DLD1 (cell line): ENCODE data around the gene SRGAP1.
"Not testable (repeated sequence)": the region's sequence is repeated elsewhere in the genome, so short reads cannot be mapped to it uniquely, and the experiment has no call there.

Experiments
- in situ Hi-C: cut with HindIII; loops from 2 replicates; pipeline ENCODE4 v1.10.0; 2017; ENCODE audit warnings: low sequenced_read_pairs

Gene SRGAP1

DNA sequence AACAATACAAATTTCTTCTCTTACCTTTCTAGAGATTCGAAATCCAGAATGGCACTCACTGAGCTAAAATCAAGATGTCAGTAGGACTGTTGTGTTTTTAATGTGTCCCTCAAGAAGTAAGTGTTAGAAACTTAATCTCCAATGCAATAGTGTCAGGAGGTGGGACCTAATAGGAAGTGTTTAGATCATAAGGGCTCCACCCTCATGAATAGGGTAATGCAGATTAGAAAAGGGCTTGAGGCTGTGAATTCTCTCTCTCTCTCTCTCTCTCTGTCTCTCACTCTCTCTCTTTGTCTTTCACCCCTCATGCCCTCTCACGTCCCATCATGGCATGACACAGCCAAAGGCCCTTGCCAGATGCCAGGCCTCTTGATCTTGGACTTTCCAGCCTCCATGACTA, 15.6 kb upstream of the SRGAP1 start:
- in situ Hi-C loops, result no loop called here

DNA sequence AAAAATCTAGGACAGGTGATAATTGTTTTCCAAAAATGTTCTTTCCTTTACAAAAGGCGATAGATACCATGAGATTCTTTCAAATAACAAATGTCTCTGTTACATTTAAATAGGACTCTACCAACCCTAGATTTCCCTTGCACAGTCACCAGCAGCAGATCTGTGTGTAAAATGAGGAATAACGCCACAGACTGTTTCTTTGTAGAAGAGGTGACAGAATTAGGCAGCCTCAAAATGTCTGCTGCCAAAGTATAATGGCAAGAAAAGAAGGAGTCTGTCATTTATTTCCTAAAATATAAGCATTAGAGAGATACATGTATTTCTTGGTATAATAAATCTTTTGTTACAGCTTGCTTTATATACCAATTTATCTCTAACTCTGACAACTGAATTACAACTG, 8.5 kb upstream of the SRGAP1 start:
- in situ Hi-C loops, result no loop called here

DNA sequence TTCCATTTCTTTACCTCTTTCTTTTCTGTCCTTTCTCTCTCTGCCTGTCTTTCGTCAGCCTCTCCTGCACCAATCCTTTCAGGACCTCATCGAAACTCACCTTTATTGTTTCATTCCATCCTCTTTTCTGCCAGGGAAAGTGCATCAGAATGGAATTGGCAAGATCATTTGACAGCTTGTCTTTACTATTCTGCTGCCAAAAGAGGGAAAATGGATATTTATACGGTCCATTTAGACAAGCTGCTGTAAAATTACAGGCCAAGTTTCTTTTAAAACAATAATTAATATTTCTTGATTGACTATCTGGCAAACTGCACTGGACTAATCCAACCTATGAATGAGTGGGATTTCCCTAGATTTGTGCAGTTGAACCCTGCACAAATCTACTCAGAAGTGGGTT, 7.6 kb upstream of the SRGAP1 start:
- in situ Hi-C loops, result no loop called here

GRCh38 chr12:63838411-63838810, 6.1 kb upstream of the SRGAP1 start:
- in situ Hi-C loops, result no loop called here

GRCh38 chr12:63841011-63841410, 3.5 kb upstream of the SRGAP1 start:
- in situ Hi-C loops, result no loop called here

DNA sequence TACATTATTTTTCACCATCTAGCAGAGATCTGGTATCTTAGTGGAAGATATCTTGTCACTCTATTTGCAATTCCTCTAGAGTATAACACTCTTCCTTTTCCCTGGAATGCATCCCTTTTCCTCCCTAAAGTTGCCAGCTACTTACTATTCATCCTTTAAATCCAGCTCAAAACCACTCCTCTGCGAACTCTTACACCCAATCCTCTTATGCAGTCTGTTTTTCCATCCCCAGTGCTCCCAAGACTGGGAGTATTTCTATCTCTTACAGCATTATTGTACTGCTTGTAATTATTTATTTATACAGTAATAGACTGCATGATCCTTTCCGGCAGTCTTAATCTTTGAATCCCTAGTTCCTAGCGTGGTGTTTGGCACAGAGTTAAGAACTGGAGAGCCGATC, 2.9 kb upstream of the SRGAP1 start:
- in situ Hi-C loops, result no loop called here

DNA sequence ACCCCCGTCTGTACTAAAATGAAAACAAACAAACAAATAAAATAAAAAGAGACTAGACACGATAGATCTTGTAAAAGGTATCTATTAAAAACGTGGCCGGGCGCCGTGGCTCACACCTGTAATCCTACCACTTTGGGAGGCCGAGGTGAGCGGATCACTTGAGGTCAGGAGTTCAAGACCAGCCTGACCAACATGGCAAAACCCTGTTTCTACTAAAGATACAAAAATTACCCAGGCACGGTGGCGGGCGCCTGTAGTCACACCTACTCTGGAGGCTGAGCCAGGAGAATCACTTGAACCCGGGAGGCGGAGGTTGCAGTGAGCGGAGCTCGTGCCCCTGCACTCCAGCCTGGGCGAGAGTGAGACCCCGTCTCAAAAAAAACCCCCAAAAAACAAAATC, 1.8 kb upstream of the SRGAP1 start:
- in situ Hi-C loops, result not testable (repeated sequence)

DNA sequence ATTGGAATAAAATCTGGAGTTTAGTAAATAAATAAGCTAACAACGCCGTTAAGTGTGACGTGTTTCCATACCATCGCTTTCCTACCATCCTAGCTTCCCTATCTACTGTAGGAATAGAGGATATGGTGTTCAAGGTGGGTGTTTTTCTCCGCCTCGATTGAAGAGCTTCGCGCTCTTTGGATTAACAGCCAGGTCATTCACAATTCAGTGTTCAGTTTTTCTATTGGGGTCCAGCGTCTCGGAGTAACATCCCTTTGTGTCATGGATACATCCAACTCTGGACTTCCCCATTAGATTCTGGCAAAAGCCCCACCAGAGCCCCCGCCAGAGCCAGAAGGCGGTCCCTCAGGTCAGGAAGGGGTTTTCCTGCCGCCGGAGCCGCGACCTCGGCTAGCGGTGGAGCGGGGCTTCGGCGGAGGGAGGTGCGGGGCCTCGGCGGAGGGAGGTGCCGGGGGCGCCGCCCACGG, 1.2 kb upstream of the SRGAP1 start:
- in situ Hi-C loops, result no loop called here

GRCh38 chr12:63843721-63844390, 644 bp upstream of the SRGAP1 start:
- in situ Hi-C loops, result no loop called here

DNA sequence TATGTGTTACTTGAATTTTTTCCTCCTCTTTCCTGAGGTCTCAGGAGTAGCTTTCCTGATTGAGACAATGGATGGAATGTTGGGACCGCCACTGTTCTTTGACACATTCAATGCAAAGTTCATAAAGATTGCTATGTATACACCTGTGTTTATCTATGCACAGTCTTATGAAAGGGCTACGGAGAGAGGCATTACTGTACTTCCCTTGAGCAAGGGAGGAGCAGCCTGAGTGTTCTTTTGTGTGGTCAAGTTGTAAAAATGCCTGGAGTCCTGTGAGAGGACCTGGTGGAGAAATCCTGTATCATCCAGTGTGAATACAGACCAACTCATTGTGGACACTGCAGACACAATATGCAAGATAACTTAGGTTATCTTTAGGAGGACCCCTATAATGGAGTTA, 1.2 kb downstream of the SRGAP1 start:
- in situ Hi-C loops, result no loop called here

GRCh38 chr12:63846238-63846967, 1.9 kb downstream of the SRGAP1 start:
- in situ Hi-C loops, result no loop called here

- in situ Hi-C loops, result no loop called here
Measured at GRCh38 chr12:63848450-63848849, 4.0 kb downstream of the SRGAP1 start.

DNA sequence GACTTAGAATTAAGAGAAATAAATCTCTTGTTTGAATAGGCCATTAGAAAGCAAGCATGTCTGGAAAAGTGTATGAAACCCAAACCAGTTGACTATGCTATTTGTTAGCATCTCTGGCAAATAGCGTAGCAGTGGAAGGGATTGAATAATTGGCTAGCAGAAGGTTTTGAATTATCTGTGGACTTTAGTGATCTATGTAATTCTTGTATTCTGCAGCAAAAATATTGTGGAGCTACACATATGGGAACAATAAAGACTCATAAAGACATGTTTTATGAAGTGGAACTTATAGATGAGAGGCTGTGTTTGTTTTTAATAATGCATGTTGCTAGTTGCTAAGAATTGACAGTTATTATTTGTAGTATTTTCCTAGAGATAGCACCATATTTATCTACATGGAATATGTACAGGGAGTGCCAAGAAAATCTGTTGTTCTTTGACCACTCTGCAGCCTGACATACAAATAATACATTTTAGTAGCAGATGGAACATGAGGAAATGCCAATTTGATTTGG, 4.7 kb downstream of the SRGAP1 start:
- in situ Hi-C loops, result no loop called here

DNA sequence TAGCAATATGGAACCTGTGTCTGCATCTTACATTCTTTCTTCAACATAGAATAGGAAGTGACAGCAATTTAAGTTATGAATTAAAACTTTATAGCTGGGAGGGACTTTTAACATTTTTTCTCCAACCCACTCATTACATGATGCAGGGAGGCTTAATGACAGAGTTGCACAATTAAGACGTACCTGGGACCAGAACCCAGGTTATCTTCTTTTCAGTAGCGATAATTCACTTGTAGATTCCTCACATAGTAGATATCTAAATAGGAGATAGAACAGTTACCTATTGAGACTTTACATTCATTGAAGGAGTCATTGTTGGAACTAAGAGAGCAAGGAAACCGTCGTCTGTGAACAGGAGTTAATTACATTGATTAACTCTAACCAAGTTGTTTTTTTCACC, 5.1 kb downstream of the SRGAP1 start:
- in situ Hi-C loops, result no loop called here

DNA sequence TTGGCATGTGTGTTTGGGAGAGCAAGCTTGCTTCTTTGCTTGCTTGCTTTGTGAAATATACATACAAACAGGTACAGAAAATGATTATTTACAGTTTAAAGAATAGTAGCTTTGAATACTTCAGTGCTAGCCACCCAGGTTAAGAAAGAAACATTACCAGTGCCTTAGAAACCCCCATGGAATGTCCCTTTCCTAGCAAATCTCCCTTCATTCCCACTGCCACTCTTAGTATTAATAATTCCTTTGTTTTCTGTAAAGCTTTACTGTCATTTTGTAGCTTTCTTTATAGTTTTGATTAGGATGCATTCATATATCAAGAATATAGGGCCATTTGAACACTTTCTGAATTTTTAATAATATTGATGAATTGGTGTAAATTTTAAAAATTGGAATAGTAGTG, 9.5 kb downstream of the SRGAP1 start:
- in situ Hi-C loops, result no loop called here

- in situ Hi-C loops, result no loop called here
Measured at GRCh38 chr12:63855299-63855698, 10.8 kb downstream of the SRGAP1 start.

GRCh38 chr12:63857771-63858670, 13.5 kb downstream of the SRGAP1 start:
- in situ Hi-C loops, result no loop called here

- in situ Hi-C loops, result not testable (repeated sequence)
Measured at GRCh38 chr12:63859880-63860279, 15.4 kb downstream of the SRGAP1 start.

DNA sequence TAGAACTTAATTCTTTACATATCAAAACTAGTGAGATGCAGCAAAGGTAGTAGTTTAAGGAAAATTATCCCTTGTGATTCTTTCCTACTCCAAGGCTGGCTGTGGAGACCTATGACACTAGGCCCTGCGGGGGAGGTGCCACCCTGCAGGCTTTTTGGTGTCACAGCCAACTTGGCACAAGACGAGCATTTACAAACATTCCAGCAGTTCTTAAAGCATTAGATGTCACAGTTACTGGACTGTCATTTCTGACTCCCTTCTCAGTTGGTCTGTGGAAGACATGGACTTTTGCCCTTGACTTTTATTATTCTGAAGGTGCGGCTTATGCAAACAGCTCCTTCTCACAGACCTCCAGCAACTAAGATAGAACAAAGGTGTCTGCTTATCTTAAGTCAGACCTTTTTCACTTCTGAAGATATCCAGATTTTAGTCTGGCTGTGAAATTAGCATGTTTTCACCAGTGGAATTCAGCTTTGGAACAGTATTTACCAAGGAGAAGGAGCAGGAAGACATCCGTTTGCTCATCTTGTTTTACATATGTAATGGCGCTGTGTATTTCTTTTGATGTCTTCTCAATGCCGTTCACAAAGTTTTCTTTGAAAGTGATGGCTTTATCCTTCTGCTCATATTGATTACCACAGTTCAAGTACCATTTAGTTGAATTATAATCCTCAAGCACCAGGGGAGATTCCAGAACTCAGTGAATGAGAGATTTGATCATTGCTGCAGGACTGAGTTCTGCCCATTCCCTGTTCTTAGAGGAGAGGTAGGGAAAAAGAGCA, 17.9 kb downstream of the SRGAP1 start:
- in situ Hi-C loops, result no loop called here

DNA sequence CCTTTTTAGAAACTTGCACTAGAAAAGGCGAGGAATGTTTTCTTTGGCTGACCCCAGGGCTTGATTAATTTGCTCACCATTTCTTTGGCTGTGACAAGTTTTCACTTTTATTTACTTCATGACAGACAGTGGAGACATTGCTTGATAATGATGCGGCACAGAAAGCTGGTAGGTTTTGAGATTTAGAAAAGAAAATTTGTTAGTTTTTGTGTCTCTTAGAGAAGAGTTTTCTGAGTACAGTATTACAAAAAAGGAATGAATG, 18.4 kb downstream of the SRGAP1 start:
- in situ Hi-C loops, result no loop called here
